ENCODE measurements around the gene TMEM176B.

The TMEM176B gene

GRCh38 chr7:150799741-150800580 is at the start of gene TMEM176B:
Gene TMEM176B, minus strand, starts transcription at chr7:150800364. Its CDS starts 3,795 bp downstream, at chr7:150796569.
- DNase-seq = no peak

GRCh38 chr7:150849204-150849775 is 49.1 kb upstream of the TMEM176B start:
- no peak for DNase-seq

- no peak for DNase-seq
Measured at GRCh38 chr7:150848561-150849115, 48.5 kb upstream of the TMEM176B start.

- DNase-seq = no peak
Measured at GRCh38 chr7:150848111-150848510, 47.9 kb upstream of the TMEM176B start.

- DNase-seq = no peak
Measured at GRCh38 chr7:150847536-150847935, 47.4 kb upstream of the TMEM176B start.

- no peak for DNase-seq
Measured at GRCh38 chr7:150846291-150847115, 46.3 kb upstream of the TMEM176B start.

- DNase-seq = no peak
Measured at GRCh38 chr7:150845421-150845861, 45.3 kb upstream of the TMEM176B start.

GRCh38 chr7:150842716-150843115 is 42.6 kb upstream of the TMEM176B start:
- DNase-seq = no peak

GRCh38 chr7:150842018-150842417 is 41.9 kb upstream of the TMEM176B start:
- DNase-seq = no peak

- no peak for DNase-seq
Measured at GRCh38 chr7:150838965-150839650, 38.9 kb upstream of the TMEM176B start.

GRCh38 chr7:150835702-150836280 is 35.6 kb upstream of the TMEM176B start:
- no peak for DNase-seq

- DNase-seq = no peak
Measured at GRCh38 chr7:150835019-150835418, 34.9 kb upstream of the TMEM176B start.

GRCh38 chr7:150831851-150832250 is 31.7 kb upstream of the TMEM176B start:
- DNase-seq = no peak

- no peak for DNase-seq
Measured at GRCh38 chr7:150830937-150831336, 30.8 kb upstream of the TMEM176B start.

- DNase-seq = no peak
Measured at GRCh38 chr7:150829426-150829825, 29.3 kb upstream of the TMEM176B start.

- DNase-seq = no peak
Measured at GRCh38 chr7:150828384-150828783, 28.2 kb upstream of the TMEM176B start.

- DNase-seq = no peak
Measured at GRCh38 chr7:150826061-150826849, 26.1 kb upstream of the TMEM176B start.

GRCh38 chr7:150824379-150825177 is 24.4 kb upstream of the TMEM176B start:
- DNase-seq = no peak

- DNase-seq = no peak
Measured at GRCh38 chr7:150823484-150824126, 23.4 kb upstream of the TMEM176B start.

- DNase-seq = no peak
Measured at GRCh38 chr7:150823043-150823442, 22.9 kb upstream of the TMEM176B start.
